Measurements from ENCODE around the gene OLIG2. TPM values are rescaled to one million over a fixed set of nuclear protein-coding genes. Genes with fewer than 3 reads are reported as not detected.

OLIG2 gene
- total and polyA plus RNA-seq, 2 donors (not counting 3 experiments of a cell fraction or from before 2014, with no cell fraction given): not detected

- H3K27me3 ChIP-seq (ENCODE audit: control insufficient read depth in 2 of 2, insufficient read depth in 2 of 2, low read length in 2 of 2): peaks cover 27 to 31% of the 10 kb centered on the region in 2 experiments
- no peak overlapping the region for H2AFZ ChIP-seq (ENCODE audit: low read depth, low read length)
- no peaks in the 10 kb centered on the region for H3K9me3 ChIP-seq (replicated peaks; ENCODE audit: control insufficient read depth, insufficient read depth, low read length)
- DNase-seq (ENCODE audit: low read depth, low spot score): no peak
- no peak overlapping the region for H3K4me2 ChIP-seq (ENCODE audit: insufficient read depth, low read length)
- intact Hi-C loops (cut with micrococcal nuclease) (no loop called here), dilution Hi-C loops (cut with MboI; ENCODE audit: extremely low pct_ligation_motif_present, low sequenced_read_pairs) (no loop called here)
- no peaks in the 10 kb centered on the region for H3K36me3 ChIP-seq (ENCODE audit: control insufficient read depth in 2 of 2, extremely low read depth in 1 of 2, insufficient read depth in 2 of 2, low read length in 2 of 2)
- no peak for FAIRE-seq
- TF ChIP-seq MYC (IDR thresholded peaks at IDR 0.05; ENCODE audit: low read depth, low read length): no peak
- TF ChIP-seq JUN (IDR thresholded peaks at IDR 0.05; ENCODE audit: borderline replicate concordance, insufficient read depth, insufficient read length, low read depth): no peak
- no peak for TF ChIP-seq POLR2AphosphoS5 (IDR thresholded peaks at IDR 0.05; ENCODE audit: insufficient read depth, low read depth, low read length)
- no peak for TF ChIP-seq FOS (IDR thresholded peaks at IDR 0.05; ENCODE audit: borderline replicate concordance, insufficient read depth, low read length)
- TF ChIP-seq, protein P1, sequence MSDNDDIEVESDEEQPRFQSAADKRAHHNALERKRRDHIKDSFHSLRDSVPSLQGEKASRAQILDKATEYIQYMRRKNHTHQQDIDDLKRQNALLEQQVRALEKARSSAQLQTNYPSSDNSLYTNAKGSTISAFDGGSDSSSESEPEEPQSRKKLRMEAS (IDR thresholded peaks at IDR 0.05; ENCODE audit: insufficient read depth, insufficient read length): no peak
- CTCF ChIA-PET: no interaction called here
- no peaks in the 10 kb centered on the region for H3K4me1 ChIP-seq (ENCODE audit: control insufficient read depth, extremely low read depth, insufficient read depth, low read length)
- H3K9me1 ChIP-seq (replicated peaks; ENCODE audit: control insufficient read depth, extremely low read depth, insufficient read depth, low read length): no peaks in the 10 kb centered on the region
- H4K20me1 ChIP-seq (replicated peaks; ENCODE audit: control insufficient read depth, extremely low read depth, insufficient read depth, low read length): no peaks in the 10 kb centered on the region
- BruUV-seq (replicated peaks): no TSS peak
- no peaks in the 10 kb centered on the region for H3K79me2 ChIP-seq (ENCODE audit: control insufficient read depth, insufficient read depth, low read length)
- no peak overlapping the region for H3K9ac ChIP-seq (replicated peaks; ENCODE audit: extremely low read depth, insufficient read depth, low read length)
- H3K4me3 ChIP-seq (replicated peaks in 1 of 3; ENCODE audit: insufficient read depth in 1 of 3, low read depth in 1 of 3, low read length in 3 of 3): no peak overlapping the region
- POLR2A ChIA-PET: no interaction called here
- no peak overlapping the region for H3K27ac ChIP-seq (ENCODE audit: insufficient read depth, low read depth, low read length)
Observed at GRCh38 chr21:33010931-33011330, 14.8 kb upstream of the OLIG2 start.

GRCh38 chr21:33011462-33011861 is 14.3 kb upstream of the OLIG2 start:
- ChIA-PET POLR2A (no interaction called here), CTCF (no interaction called here)
- no peaks in the 10 kb centered on the region for H3K79me2 ChIP-seq (ENCODE audit: control insufficient read depth, insufficient read depth, low read length)
- dilution Hi-C loops (cut with MboI; ENCODE audit: extremely low pct_ligation_motif_present, low sequenced_read_pairs) (no loop called here), intact Hi-C loops (cut with micrococcal nuclease) (no loop called here)
- no peak overlapping the region for H2AFZ ChIP-seq (ENCODE audit: low read depth, low read length)
- no peaks in the 10 kb centered on the region for H4K20me1 ChIP-seq (replicated peaks; ENCODE audit: control insufficient read depth, extremely low read depth, insufficient read depth, low read length)
- H3K4me1 ChIP-seq (ENCODE audit: control insufficient read depth, extremely low read depth, insufficient read depth, low read length): no peaks in the 10 kb centered on the region
- FAIRE-seq (no peak), DNase-seq (ENCODE audit: low read depth, low spot score) (no peak)
- H3K4me3 ChIP-seq (replicated peaks in 1 of 3; ENCODE audit: insufficient read depth in 1 of 3, low read depth in 1 of 3, low read length in 3 of 3): no peak overlapping the region
- TF ChIP-seq GATA2 (IDR thresholded peaks at IDR 0.05; ENCODE audit: insufficient read depth, insufficient read length, low read depth, low read length) (no peak), EZH2 (IDR thresholded peaks at IDR 0.05; ENCODE audit: borderline replicate concordance, low read depth, low read length, severe bottlenecking) (no peak), POLR2AphosphoS5 (IDR thresholded peaks at IDR 0.05; ENCODE audit: insufficient read depth, low read depth, low read length) (no peak), POLR2A (IDR thresholded peaks at IDR 0.05; ENCODE audit: low read depth, low read length) (no peak), CTCF (IDR thresholded peaks at IDR 0.05; ENCODE audit: extremely low read depth in 1 of 2, insufficient read depth in 1 of 2, low read depth in 1 of 2, low read length in 2 of 2) (no peak), JUN (IDR thresholded peaks at IDR 0.05; ENCODE audit: borderline replicate concordance, insufficient read depth, insufficient read length, low read depth) (no peak), FOS (IDR thresholded peaks at IDR 0.05; ENCODE audit: borderline replicate concordance, insufficient read depth, low read length) (no peak), MYC (IDR thresholded peaks at IDR 0.05; ENCODE audit: low read depth, low read length) (no peak)
- TF ChIP-seq, protein P1 (IDR thresholded peaks at IDR 0.05; ENCODE audit: insufficient read depth, insufficient read length): no peak
- H3K27ac ChIP-seq (ENCODE audit: insufficient read depth, low read depth, low read length): no peak overlapping the region
- peaks cover 27 to 36% of the 10 kb centered on the region in 2 experiments for H3K27me3 ChIP-seq (ENCODE audit: control insufficient read depth in 2 of 2, insufficient read depth in 2 of 2, low read length in 2 of 2)
- no peaks in the 10 kb centered on the region for H3K36me3 ChIP-seq (ENCODE audit: control insufficient read depth in 2 of 2, extremely low read depth in 1 of 2, insufficient read depth in 2 of 2, low read length in 2 of 2)
- H3K9ac ChIP-seq (replicated peaks; ENCODE audit: extremely low read depth, insufficient read depth, low read length): no peak overlapping the region
- no peaks in the 10 kb centered on the region for H3K9me3 ChIP-seq (replicated peaks; ENCODE audit: control insufficient read depth, insufficient read depth, low read length)
- no TSS peak for BruUV-seq (replicated peaks)
- H3K9me1 ChIP-seq (replicated peaks; ENCODE audit: control insufficient read depth, extremely low read depth, insufficient read depth, low read length): no peaks in the 10 kb centered on the region
- no peak overlapping the region for H3K4me2 ChIP-seq (ENCODE audit: insufficient read depth, low read length)

All from endothelial cell of umbilical vein (primary cell).